Neutrophil (primary cell): ENCODE data around the gene CD27.
"Not testable (repeated sequence)": the region's sequence is repeated elsewhere in the genome, so short reads cannot be mapped to it uniquely, and the experiment has no call there.

ENCODE experiments used
- H3K27ac ChIP-seq: fragments of 200-600 bp; sonication (generic); 2 replicates; pipeline ENCODE4 v1.5.1; 2016; ENCODE audit warnings: mild to moderate bottlenecking, moderate library complexity
- H3K27me3 ChIP-seq: fragments of 200-600 bp; sonication (generic); 2 replicates; pipeline ENCODE4 v1.6.0; 2016; ENCODE audit warnings: mild to moderate bottlenecking
- H3K36me3 ChIP-seq: fragments of 200-600 bp; sonication (generic); 2 replicates; pipeline ENCODE4 v1.5.1; 2017
- H3K4me1 ChIP-seq, 2 experiments: fragments of 200-600 bp in 1 of 2; sonication (generic) in 1 of 2; 1 replicate in 1 of 2; 2 replicates in 1 of 2; pipeline versions ENCODE4 v1.5.1 to v1.6.1; 2013 to 2016; ENCODE audit warnings: low read depth in 1 of 2, low read length in 1 of 2, mild to moderate bottlenecking in 1 of 2, moderate library complexity in 1 of 2; ENCODE audit not compliant: control insufficient read depth in 1 of 2, insufficient read depth in 1 of 2
- H3K4me3 ChIP-seq, 2 experiments: fragments of 200-600 bp in 1 of 2; sonication (generic) in 1 of 2; 1 replicate in 1 of 2; 2 replicates in 1 of 2; pipeline ENCODE4 v1.5.1; 2013 to 2016; ENCODE audit warnings: low read depth in 1 of 2, low read length in 1 of 2, mild to moderate bottlenecking in 1 of 2, moderate library complexity in 1 of 2
- H3K9me3 ChIP-seq: fragments of 200-600 bp; sonication (generic); 2 replicates; pipeline ENCODE4 v1.5.1; 2016
- TF ChIP-seq, protein P1 (sequence below): fragments of 200-600 bp; sonication (generic); IDR thresholded peaks from 2 replicates; pipeline ENCODE4 v1.5.1; 2016; ENCODE audit warnings: antibody characterized with exemption

CD27 gene

DNA sequence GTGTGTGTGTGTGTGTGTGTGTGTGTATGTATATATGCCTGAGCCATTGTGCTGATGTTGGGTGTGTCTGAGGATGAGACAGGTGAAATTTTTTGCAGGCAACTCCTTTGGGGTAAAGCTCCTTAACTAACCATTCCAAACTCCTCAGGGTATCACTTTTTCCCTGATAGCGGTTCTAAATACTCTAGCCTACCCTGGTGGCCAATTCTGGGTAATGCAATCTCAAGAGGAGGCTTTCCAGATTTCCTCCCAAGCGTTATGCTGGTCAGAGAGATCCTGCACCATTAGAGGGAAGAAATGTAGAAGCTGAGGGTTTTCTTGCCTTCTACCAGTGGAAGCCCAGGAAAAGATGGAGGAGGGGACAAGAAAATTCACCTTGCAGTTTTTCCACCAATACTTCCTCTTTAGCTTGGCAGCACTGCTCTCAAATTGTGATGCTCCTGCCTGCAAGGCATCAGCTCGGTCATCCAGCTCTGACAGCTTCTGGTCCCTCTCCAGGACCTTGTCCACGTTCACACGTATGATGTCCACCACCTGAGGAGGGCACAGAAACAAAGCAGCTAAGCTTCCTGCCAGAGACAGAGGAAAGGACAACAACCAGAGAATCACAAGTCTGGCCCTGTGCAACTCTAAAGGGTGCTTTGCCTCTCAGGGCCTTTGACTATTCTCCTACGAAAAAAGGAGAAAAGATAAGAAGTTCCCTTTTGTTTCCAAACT is 20.9 kb downstream of the CD27 start:
- H3K4me1 ChIP-seq: peaks cover 85 to 91% of the 10 kb centered on the region in 2 experiments
- no peaks in the 10 kb centered on the region for H3K9me3 ChIP-seq
- H3K4me3 ChIP-seq: no peak overlapping the region
- TF ChIP-seq, protein P1, sequence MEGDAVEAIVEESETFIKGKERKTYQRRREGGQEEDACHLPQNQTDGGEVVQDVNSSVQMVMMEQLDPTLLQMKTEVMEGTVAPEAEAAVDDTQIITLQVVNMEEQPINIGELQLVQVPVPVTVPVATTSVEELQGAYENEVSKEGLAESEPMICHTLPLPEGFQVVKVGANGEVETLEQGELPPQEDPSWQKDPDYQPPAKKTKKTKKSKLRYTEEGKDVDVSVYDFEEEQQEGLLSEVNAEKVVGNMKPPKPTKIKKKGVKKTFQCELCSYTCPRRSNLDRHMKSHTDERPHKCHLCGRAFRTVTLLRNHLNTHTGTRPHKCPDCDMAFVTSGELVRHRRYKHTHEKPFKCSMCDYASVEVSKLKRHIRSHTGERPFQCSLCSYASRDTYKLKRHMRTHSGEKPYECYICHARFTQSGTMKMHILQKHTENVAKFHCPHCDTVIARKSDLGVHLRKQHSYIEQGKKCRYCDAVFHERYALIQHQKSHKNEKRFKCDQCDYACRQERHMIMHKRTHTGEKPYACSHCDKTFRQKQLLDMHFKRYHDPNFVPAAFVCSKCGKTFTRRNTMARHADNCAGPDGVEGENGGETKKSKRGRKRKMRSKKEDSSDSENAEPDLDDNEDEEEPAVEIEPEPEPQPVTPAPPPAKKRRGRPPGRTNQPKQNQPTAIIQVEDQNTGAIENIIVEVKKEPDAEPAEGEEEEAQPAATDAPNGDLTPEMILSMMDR: peak; percentile 88
- peak overlapping the region; percentile 75 for H3K27ac ChIP-seq
- H3K27me3 ChIP-seq: no peaks in the 10 kb centered on the region
- H3K36me3 ChIP-seq: peaks cover 49% of the 10 kb centered on the region

DNA sequence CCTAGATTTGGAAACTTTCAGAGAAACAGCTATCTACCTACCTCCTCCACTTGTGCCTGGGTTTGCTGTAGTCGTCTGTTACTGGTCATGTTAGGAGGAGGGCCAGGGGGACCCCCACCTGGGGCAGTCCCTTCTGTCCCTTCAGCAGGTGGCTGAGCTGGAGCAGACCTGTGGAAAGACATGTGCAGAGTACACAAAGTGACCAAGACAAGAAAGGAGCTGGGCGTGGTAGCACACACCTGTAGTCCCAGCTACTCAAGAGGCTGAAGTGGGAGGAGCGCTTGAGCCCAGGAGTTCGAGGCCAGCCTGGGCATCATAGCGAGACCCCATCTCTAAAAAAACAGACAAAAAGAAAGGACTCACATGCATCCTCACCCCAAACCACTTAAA is 21.4 kb downstream of the CD27 start:
- Histone ChIP-seq H3K9me3 (no peaks in the 10 kb centered on the region), H3K27ac (peak overlapping the region; percentile 75), H3K27me3 (no peaks in the 10 kb centered on the region), H3K36me3 (peaks cover 46% of the 10 kb centered on the region), H3K4me3 (no peak overlapping the region), H3K4me1 (peaks cover 83 to 89% of the 10 kb centered on the region in 2 experiments)
- TF ChIP-seq, protein P1: no peak

DNA sequence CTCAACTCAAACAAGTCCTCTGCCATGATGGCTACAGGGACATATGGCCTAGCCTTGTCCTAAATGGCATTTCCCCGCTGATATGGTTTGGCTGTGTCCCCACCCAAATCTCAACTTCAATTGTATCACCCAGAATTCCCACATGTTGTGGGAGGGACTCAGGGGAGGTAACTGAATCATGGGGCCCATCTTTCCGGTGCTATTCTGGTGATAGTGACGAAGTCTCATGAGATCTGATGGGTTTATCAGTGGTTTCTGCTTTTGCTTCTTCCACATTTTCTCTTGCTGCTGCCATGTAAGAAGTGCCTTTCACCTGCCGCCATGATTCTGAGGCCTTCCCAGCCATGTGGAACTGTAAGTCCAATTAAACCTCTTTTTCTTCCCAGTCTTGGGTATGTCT is 22.0 kb downstream of the CD27 start:
- H3K27ac ChIP-seq: peak overlapping the region; percentile 75
- H3K36me3 ChIP-seq: peaks cover 46% of the 10 kb centered on the region

DNA sequence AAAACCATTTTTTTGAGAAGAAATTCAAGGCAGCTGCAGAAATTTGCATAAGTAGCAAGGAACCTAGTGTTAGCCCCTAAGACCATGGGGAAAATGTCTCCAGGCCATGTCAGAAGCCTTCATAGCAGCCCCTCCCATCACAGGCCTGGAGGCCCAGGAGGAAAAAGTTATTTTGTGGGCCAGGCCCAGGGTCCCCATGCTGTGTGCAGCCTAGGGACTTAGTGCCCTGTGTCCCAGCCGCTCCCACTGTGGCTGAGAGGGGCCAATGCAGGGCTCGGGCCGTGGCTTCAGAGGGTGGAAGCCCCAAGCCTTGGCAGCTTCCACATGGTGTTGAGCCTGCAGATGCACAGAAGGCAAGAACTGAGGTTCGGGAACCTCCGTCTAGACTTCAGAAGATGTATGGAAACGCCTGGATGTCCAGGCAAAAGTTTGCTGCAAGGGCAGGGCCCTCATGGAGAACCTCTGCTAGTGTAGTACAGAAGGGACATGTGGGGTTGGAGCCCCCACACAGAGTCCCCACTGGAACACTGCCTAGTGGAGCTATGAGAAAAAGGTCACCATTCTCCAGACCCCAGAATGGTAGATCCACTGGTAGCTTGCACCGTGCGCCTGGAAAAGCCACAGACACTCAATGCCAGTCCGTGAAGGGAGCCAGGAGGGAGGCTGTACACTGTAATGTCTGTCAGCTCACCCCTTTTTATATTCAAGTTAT is 23.0 kb downstream of the CD27 start:
- not testable (repeated sequence) for H3K9me3 ChIP-seq, H3K27me3 ChIP-seq, H3K4me3 ChIP-seq
- Histone ChIP-seq H3K36me3 (peaks cover 41% of the 10 kb centered on the region), H3K4me1 (peaks cover 77 to 83% of the 10 kb centered on the region in 2 experiments), H3K27ac (peak overlapping the region; percentile 98)

More for the DNA sequence above, 22.0 kb downstream of the CD27 start:
- H3K4me3 ChIP-seq, H3K9me3 ChIP-seq, H3K27me3 ChIP-seq: not testable (repeated sequence)
- H3K4me1 ChIP-seq: peaks cover 83 to 89% of the 10 kb centered on the region in 2 experiments

DNA sequence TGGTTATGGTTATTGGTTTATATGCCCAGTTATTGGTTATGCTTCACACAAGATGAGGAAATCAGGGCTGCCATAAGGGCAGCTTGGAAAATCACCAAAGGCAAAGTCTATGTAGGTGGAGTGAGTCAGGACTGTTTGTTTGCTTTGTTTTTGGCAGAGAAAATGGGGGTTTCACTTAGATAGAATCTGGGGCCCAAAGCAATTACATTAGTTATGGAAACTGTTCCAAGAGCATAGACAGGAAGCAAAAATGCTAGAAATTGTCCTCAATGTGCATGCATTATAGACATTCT is 23.5 kb downstream of the CD27 start:
- TF ChIP-seq, protein P1: no peak
- H3K9me3 ChIP-seq: no peaks in the 10 kb centered on the region
- no peak overlapping the region for H3K4me3 ChIP-seq
- H3K27me3 ChIP-seq: no peaks in the 10 kb centered on the region
- peak overlapping the region; percentile 98 for H3K27ac ChIP-seq
- H3K36me3 ChIP-seq: peaks cover 36% of the 10 kb centered on the region
- peaks cover 72 to 78% of the 10 kb centered on the region in 2 experiments for H3K4me1 ChIP-seq

DNA sequence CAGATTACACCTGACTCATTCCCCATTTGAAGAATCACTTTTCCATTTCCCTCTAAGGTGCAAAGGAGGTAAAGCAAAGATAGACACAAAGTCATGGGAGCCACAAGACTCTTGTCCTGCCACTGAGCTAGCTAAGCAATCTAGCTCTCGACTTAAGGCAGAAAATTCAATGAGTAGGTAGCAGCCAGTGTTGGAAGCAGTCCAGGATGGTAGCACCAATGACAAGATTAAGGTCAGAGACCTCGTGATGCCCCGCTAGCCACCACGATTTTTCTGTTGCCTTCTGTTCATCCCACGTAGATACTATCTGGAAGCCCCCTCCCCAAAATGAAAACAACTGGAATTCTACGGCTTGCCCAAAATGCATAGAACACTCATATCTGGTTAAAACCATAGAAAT is 24.3 kb downstream of the CD27 start:
- peaks cover 63 to 69% of the 10 kb centered on the region in 2 experiments for H3K4me1 ChIP-seq

More for the DNA sequence above, 24.3 kb downstream of the CD27 start:
- Histone ChIP-seq H3K4me3 (peak overlapping the region; percentile 91 to 95), H3K9me3 (no peaks in the 10 kb centered on the region), H3K36me3 (peaks cover 27% of the 10 kb centered on the region), H3K27ac (peak overlapping the region; percentile 98), H3K27me3 (no peaks in the 10 kb centered on the region)
- TF ChIP-seq, protein P1: no peak
